K562 (cell line): ENCODE results near the gene FGF1. TPM values are rescaled to one million over a fixed set of nuclear protein-coding genes. Genes with fewer than 3 reads are reported as not detected.
A peak's percentile ranks its signal among the peaks of the same experiment; 100 is the strongest.

ENCODE experiments used
- ATF7 ChIP-seq: fragments of 450-650 bp; IDR thresholded peaks from 2 replicates; pipeline ENCODE4 v1.7.1; 2014; ENCODE audit warnings: mild to moderate bottlenecking, moderate library complexity
- CBFA2T3 ChIP-seq: fragments of 450-650 bp; IDR thresholded peaks from 2 replicates; pipeline ENCODE4 v1.6.1; 2017
- CREM ChIP-seq: IDR thresholded peaks from 2 replicates; pipeline ENCODE4 v1.6.1; 2014; ENCODE audit warnings: antibody characterized with exemption, low read depth
- ELF1 ChIP-seq: fragments of 200-800 bp; sonication (Bioruptor generic); IDR thresholded peaks from 2 replicates; pipeline ENCODE4 v1.6.1; 2016; ENCODE audit warnings: missing genetic modification characterization, missing compliant biosample characterization
- ESRRA ChIP-seq: fragments of 450-650 bp; IDR thresholded peaks from 2 replicates; pipeline ENCODE4 v1.6.1; 2014; ENCODE audit warnings: low read depth, mild to moderate bottlenecking, moderate library complexity, borderline replicate concordance
- HDAC1 ChIP-seq, 2 experiments: fragments of 450-650 bp; IDR thresholded peaks; 2 replicates each; pipeline ENCODE4 v1.6.1; 2016 to 2017; ENCODE audit warnings: inconsistent platforms in 1 of 2, mild to moderate bottlenecking in 1 of 2, moderate library complexity in 1 of 2
- HMBOX1 ChIP-seq: sonication (generic); IDR thresholded peaks from 2 replicates; pipeline ENCODE4 v1.6.1; 2016
- HMG20B ChIP-seq: fragments of 250-450 bp; sonication (Bioruptor Pico); IDR thresholded peaks from 2 replicates; pipeline ENCODE4 v1.5.0; 2021; ENCODE audit warnings: mild to moderate bottlenecking
- HOMEZ ChIP-seq: fragments of 250-450 bp; sonication (Bioruptor Pico); IDR thresholded peaks from 2 replicates; pipeline ENCODE4 v1.4.0; 2020; ENCODE audit warnings: mild to moderate bottlenecking, moderate library complexity
- NR3C1 ChIP-seq: sonication (generic); formaldehyde crosslinking; IDR thresholded peaks from 2 replicates; pipeline ENCODE4 v1.8.1; 2022; ENCODE audit warnings: missing genetic modification reagents
- PCBP2 ChIP-seq: fragments of 200-400 bp; formaldehyde crosslinking; IDR thresholded peaks from 2 replicates; pipeline ENCODE4 v1.6.1; 2018; ENCODE audit warnings: low read length, low read depth, mild to moderate bottlenecking, moderate library complexity; ENCODE audit not compliant: poor library complexity, severe bottlenecking
- POLR3G ChIP-seq: IDR thresholded peaks from 2 replicates; pipeline ENCODE4 v1.6.1; 2011; ENCODE audit not compliant: insufficient read length, insufficient replicate concordance; ENCODE audit errors: extremely low read depth
- RB1 ChIP-seq: fragments of 450-650 bp; IDR thresholded peaks from 2 replicates; pipeline ENCODE4 v1.6.1; 2017; ENCODE audit warnings: low read depth, mild to moderate bottlenecking
- TFAP4 ChIP-seq: sonication (generic); formaldehyde crosslinking; IDR thresholded peaks from 2 replicates; pipeline ENCODE4 v1.8.0; 2022; ENCODE audit warnings: missing genetic modification reagents, mild to moderate bottlenecking, moderate library complexity, borderline replicate concordance
- ZNF134 ChIP-seq: fragments of 250-450 bp; sonication (Bioruptor Pico); conservative IDR thresholded peaks from 2 replicates; pipeline ENCODE4 v1.4.0; 2020
- ZNF212 ChIP-seq: fragments of 450-650 bp; formaldehyde crosslinking; IDR thresholded peaks from 2 replicates; pipeline ENCODE4 v1.4.0; 2020; ENCODE audit warnings: mild to moderate bottlenecking
- ZNF347 ChIP-seq: fragments of 450-650 bp; formaldehyde crosslinking; IDR thresholded peaks from 2 replicates; pipeline ENCODE4 v1.4.0; 2020; ENCODE audit warnings: low read depth, mild to moderate bottlenecking, moderate library complexity
- ZNF431 ChIP-seq: sonication (generic); formaldehyde crosslinking; IDR thresholded peaks from 2 replicates; pipeline ENCODE4 v1.8.0; 2022; ENCODE audit warnings: mild to moderate bottlenecking, missing genetic modification reagents
- ZNF511 ChIP-seq: sonication (generic); formaldehyde crosslinking; IDR thresholded peaks from 2 replicates; pipeline ENCODE4 v1.8.0; 2022; ENCODE audit warnings: mild to moderate bottlenecking, missing genetic modification reagents
- polyA plus RNA-seq, 8 experiments: library from polyadenylated mRNA; depleted of rRNA in 4 of 8; stranded (reverse) in 5 of 8; unstranded in 3 of 8; fragments of >200 nt; fragmentation: Nextera tagmentation in 2 of 8; fragmentation: Illumina TruSeq in 1 of 8; extraction: Ambion mirVana in 2 of 8; extraction: Trizol in 1 of 8; gene quantifications; 2 replicates each; pipeline versions ENCODE4 v1.2.1 to v1.2.3, GENCODE V29; 2011 to 2014; ENCODE audit warnings: inconsistent platforms in 1 of 8, missing spikeins in 1 of 8
- total RNA-seq, 7 experiments: library from RNA; depleted of rRNA in 6 of 7; stranded (reverse); fragments of >200 nt in 6 of 7; fragmentation: Illumina TruSeq in 2 of 7; extraction: Trizol in 2 of 7; gene quantifications; 2 replicates each; pipeline versions ENCODE4 v1.2.1 to v1.2.3, GENCODE V29; 2011 to 2021; ENCODE audit warnings: low replicate concordance in 1 of 7
- TF ChIP-seq, protein P1 (sequence below): IDR thresholded peaks from 2 replicates; pipeline ENCODE4 v1.6.1; 2011; ENCODE audit warnings: borderline replicate concordance, low read depth, mild to moderate bottlenecking, moderate library complexity, low read length; ENCODE audit not compliant: insufficient read depth, poor library complexity, severe bottlenecking
- TF ChIP-seq, protein P2 (sequence below): fragments of 250-450 bp; sonication (Bioruptor Pico); IDR thresholded peaks from 2 replicates; pipeline ENCODE4 v1.5.0; 2020; ENCODE audit warnings: mild to moderate bottlenecking

The FGF1 gene
- total and polyA plus RNA-seq, 9 of the 15 experiments (the other 6 are each of a cell fraction or from before 2014, with no cell fraction given) = not detected

- TF ChIP-seq, protein P1, sequence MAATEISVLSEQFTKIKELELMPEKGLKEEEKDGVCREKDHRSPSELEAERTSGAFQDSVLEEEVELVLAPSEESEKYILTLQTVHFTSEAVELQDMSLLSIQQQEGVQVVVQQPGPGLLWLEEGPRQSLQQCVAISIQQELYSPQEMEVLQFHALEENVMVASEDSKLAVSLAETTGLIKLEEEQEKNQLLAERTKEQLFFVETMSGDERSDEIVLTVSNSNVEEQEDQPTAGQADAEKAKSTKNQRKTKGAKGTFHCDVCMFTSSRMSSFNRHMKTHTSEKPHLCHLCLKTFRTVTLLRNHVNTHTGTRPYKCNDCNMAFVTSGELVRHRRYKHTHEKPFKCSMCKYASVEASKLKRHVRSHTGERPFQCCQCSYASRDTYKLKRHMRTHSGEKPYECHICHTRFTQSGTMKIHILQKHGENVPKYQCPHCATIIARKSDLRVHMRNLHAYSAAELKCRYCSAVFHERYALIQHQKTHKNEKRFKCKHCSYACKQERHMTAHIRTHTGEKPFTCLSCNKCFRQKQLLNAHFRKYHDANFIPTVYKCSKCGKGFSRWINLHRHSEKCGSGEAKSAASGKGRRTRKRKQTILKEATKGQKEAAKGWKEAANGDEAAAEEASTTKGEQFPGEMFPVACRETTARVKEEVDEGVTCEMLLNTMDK = peak; percentile 69
- TF ChIP-seq ZNF511 (CRISPR knock-in tag) (0 out of 2 replicates have a peak, but pooled peaks have one; percentile 46), ESRRA (peak; percentile 27; the same call in 1 of the 2 replicates), HDAC1 (IDR thresholded peaks at IDR 0.05) (no peak), TFAP4 (peak; percentile 80), RB1 (peak; percentile 3; the same call in 1 of the 2 replicates), ELF1 (tag) (peak; percentile 34; the same call in 1 of the 2 replicates), HOMEZ (CRISPR knock-in tag) (no peak), ATF7 (peak; percentile 52; the same call in 1 of the 2 replicates), PCBP2 (no peak), CBFA2T3 (no peak), ZNF431 (CRISPR knock-in tag) (0 out of 2 replicates have a peak, but pooled peaks have one; percentile 51), CREM (peak; percentile 61), ZNF212 (CRISPR knock-in tag) (no peak), ZNF347 (no peak), ZNF134 (CRISPR knock-in tag) (no peak), NR3C1 (CRISPR knock-in tag) (no peak), HMBOX1 (no peak), POLR3G (no peak), HMG20B (no peak)
- TF ChIP-seq, protein P2, sequence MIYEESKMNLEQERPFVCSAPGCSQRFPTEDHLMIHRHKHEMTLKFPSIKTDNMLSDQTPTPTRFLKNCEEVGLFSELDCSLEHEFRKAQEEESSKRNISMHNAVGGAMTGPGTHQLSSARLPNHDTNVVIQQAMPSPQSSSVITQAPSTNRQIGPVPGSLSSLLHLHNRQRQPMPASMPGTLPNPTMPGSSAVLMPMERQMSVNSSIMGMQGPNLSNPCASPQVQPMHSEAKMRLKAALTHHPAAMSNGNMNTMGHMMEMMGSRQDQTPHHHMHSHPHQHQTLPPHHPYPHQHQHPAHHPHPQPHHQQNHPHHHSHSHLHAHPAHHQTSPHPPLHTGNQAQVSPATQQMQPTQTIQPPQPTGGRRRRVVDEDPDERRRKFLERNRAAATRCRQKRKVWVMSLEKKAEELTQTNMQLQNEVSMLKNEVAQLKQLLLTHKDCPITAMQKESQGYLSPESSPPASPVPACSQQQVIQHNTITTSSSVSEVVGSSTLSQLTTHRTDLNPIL (CRISPR knock-in tag) = no peak
Observed at GRCh38 chr5:142713121-142713706, 27.3 kb upstream of the FGF1 start (continued).
